Skeletal muscle cell (primary cell): ENCODE results near the gene ERC2.

Experiments used
- DNase-seq: peaks from one replicate; pipeline ENCODE4 v3.0.0-alpha.2; 2010; ENCODE audit warnings: low read depth
- H3K4me3 ChIP-seq: 2 replicates; pipeline ENCODE4 v1.5.1; 2011; ENCODE audit warnings: low read depth, mild to moderate bottlenecking, control low read depth, low read length, moderate library complexity

ERC2 gene

DNA sequence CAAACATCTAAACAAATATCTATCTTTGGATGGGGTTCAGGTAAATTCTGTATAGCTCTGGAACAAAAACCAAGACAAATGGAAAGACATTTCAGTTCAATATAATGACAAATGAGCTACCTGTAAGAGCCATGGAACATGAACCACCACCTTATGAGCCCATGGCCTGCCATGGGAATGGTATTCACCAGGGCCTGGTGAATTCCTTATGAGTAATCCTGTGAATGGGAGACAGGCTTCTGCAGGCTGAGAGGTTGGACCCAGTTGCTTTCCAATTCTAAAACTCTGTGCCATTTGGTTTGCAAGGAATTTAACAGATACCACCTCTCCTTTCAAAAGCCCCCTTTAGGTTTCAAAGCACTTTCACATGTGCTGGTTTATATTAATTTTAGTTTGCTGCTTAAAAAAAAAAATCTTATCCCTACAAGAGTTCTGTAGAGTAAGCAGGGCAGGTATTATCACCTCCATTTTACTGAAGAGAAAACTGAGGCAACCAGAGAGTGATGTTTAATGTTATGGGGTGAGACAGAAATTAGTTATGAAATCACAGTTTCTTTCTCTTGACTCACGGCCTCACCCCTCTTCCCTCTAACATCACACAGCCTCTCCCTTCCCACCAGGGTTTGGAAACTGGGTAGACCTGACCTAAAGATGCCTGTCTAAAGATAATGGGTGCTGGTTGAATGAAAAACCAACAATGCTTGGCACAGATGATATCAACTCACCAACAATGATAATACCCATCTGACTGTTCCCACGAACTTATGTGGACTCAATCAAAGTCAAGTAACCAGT, 583.6 kb downstream of the ERC2 start:
- DNase-seq: no peak
- H3K4me3 ChIP-seq: no peak overlapping the region

- no peak overlapping the region for H3K4me3 ChIP-seq
- DNase-seq: no peak
These were observed 584.2 kb downstream of the ERC2 start for GRCh38 chr3:55884066-55884465.

GRCh38 chr3:55882006-55882405, 586.3 kb downstream of the ERC2 start:
- DNase-seq: no peak
- H3K4me3 ChIP-seq: no peak overlapping the region

GRCh38 chr3:55880357-55880756, 587.9 kb downstream of the ERC2 start:
- no peak for DNase-seq
- H3K4me3 ChIP-seq: no peak overlapping the region

GRCh38 chr3:55879901-55880331, 588.4 kb downstream of the ERC2 start:
- DNase-seq: no peak
- H3K4me3 ChIP-seq: no peak overlapping the region

- DNase-seq: no peak
These were observed 590.6 kb downstream of the ERC2 start for GRCh38 chr3:55877703-55878102.

GRCh38 chr3:55876560-55876959, 591.7 kb downstream of the ERC2 start:
- no peak overlapping the region for H3K4me3 ChIP-seq
- DNase-seq: no peak

More at GRCh38 chr3:55877703-55878102, 590.6 kb downstream of the ERC2 start:
- H3K4me3 ChIP-seq: no peak overlapping the region

GRCh38 chr3:55875113-55875512, 593.2 kb downstream of the ERC2 start:
- DNase-seq: no peak
- no peak overlapping the region for H3K4me3 ChIP-seq

- no peak overlapping the region for H3K4me3 ChIP-seq
- peak; percentile 10 for DNase-seq
These were observed 594.6 kb downstream of the ERC2 start for GRCh38 chr3:55873523-55874254.

DNA sequence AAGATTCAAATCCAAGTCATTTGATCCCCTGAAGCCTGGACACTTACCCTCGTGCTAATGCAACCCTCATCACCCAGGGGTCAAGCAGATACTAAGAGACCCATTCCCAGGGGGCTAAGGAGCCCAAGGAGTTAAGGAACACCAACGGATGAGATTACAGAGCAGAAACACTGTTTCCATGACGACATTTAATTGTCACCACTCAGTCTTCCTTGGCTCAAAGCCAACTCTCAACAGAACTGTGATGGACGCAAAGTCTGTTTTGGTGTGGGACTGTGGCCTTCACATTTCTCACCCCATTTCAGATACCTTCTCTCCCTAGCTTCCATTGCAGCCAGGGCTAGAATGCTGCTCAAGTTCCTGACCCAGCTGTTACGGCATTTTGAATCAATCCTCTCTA, 597.7 kb downstream of the ERC2 start:
- no peak overlapping the region for H3K4me3 ChIP-seq
- DNase-seq: no peak

DNA sequence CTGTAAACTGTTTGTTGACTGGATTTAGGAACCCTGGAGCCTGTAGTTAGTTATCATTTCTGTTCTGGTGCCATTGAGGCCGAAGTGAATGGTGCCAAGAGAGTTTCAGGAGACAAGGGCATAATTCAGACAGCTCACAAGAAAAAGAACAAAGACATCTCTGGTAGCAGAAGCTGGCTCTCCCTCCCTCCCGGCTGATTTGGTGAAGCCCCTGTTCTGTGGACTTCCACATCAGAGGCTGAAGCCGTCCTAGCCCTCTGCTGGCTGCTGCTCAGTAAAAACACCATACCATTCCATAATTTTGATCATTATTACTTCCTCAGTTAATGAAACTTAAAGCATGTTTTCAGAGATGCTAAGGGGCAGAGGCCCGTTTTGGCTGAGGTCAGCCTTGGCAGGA, 599.9 kb downstream of the ERC2 start:
- H3K4me3 ChIP-seq: no peak overlapping the region
- DNase-seq: no peak

DNA sequence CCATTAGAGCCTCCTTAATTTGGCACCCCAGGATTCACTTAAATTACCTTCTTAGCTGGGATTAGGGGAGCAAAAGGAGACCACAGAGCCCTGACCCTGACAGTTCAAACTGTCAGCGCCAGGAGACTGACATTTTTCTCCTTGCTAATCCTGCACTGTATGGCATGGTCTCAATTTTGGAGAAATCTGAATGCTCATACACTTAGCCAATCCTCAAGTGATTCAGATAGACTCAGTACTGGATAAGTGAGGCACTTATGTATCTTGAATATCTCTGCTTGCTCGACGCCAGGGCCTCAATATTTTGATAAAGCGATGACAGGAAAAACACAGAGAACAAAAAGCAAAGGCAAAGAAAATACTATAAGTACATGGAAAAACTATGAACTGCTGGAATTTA, 605.2 kb downstream of the ERC2 start:
- H3K4me3 ChIP-seq: no peak overlapping the region
- no peak for DNase-seq

DNA sequence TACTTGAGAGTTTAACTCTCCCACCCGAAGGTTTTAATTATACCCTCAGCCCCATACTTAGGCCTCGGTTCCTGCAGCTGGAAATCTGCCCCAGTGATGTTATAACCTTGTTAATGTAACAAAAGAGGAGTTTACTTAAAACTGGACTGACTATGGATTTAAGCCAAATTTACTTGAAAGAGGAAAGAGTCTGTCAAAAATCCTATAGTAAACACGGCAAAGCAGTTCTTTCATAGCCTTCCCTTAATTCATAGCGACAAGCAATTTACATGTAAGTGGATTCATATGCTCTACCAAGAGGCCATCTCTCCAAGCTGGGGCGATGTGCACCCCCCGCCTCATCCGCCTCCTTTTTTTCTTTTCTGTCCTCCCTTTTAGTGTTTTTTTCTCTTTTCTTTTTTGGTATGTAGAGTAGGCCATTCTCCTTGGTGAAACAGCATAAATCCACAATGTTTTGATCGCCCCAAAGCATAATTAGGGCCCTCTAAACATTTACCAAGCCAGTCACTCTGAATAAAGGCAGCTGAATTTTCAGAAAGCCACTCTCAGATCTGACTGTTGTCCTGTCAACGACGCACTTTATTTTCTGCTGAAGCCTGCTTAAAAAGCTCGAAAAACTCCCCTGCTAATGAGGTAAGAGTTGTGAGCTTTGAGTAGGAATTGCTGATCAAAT, 608.1 kb downstream of the ERC2 start:
- no peak for DNase-seq
- H3K4me3 ChIP-seq: no peak overlapping the region

GRCh38 chr3:55859305-55859704, 609.0 kb downstream of the ERC2 start:
- H3K4me3 ChIP-seq: no peak overlapping the region
- no peak for DNase-seq

DNA sequence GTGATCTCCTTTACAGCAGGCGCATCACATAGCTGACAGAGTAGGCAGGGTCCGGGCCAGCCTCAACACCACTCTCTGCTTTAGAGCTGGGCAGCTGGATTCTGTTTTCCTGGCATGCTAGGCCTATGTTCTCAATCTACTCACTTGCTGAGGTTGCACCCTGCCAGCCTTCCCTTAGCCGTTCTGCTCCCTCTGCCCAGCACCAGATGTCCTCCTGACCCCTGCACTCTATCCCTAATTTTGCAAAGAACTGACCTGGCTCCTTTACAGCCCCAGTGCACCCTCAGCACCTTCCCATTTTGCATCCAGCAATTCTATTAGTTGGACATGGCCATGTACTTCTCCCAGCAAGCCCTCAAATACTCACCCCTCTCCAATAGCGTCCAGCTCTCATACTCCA, 609.5 kb downstream of the ERC2 start:
- DNase-seq: no peak
- no peak overlapping the region for H3K4me3 ChIP-seq

DNA sequence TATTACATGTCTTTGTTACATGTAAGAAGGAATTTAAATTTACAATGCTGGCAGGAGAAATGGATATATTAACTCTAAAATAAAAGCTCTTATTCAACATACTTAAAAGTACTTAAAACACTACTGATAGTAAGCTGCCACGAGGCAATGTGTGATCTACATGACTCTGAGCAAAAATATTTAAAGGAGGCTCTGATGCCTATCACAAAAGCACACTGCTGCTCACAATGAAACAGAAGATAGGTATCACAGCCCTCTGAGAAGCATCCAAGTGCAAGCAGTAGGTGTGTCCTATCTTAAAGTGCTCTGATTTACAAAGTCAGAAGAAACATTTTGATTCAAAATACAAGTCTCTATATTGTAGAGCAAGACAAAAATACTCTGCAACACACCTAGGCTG, 610.0 kb downstream of the ERC2 start:
- no peak for DNase-seq
- no peak overlapping the region for H3K4me3 ChIP-seq

DNA sequence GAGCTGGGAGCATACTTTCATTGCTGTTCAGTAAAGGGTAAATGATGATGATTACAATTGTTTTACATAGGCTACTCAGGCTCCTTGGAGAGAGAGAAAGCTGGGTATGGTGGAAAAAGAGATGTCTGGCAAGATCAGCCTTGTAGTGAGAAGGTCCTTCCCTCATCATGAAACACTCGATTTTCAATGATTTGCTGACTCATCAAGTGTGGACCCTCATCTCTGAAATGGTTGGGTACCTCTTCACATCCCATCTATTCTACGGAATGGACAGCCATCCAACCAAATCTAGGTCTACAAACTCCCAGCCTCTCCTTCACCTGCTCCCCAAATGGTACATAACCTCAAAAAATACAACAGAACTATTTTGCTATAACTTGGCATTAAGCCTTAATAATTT, 610.6 kb downstream of the ERC2 start:
- DNase-seq: no peak
- H3K4me3 ChIP-seq: no peak overlapping the region

DNA sequence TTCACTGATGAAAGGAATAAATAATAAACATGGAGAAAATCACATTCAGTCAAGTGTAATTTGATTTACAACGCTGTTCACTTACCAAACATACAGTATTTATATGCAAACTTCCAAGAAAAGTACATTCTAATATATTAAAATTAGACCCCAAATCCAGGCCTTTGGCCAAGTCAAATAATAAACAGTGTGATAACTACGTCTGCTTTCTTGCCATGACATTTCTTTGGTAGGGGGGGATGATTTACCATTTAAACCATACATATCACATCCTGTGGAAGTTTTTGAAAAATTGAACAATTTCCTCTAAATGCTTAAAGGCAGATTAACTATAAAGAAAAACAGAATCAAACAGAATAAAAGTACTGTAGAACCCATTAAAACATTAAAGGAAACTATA, 613.0 kb downstream of the ERC2 start:
- DNase-seq: no peak
- no peak overlapping the region for H3K4me3 ChIP-seq

DNA sequence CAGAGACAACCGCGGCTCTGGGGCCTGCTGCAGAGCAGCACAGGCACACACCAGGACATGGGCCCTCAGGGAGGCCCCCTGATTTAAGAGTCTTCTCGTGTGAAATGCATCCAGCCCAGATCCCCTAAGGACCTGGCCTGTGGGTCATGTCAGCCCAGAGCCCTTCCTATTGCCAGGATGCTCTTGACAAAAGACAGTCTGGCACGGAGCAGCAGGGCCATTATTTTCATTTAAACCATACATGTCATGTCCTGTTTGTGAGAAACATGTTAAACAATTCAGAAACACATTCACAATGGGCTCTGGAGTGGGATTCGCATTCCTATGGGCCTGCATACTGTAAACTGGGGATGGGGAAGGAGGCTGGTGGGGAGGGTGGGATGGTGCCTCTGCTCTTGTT, 613.8 kb downstream of the ERC2 start:
- no peak overlapping the region for H3K4me3 ChIP-seq
- DNase-seq: no peak

DNA sequence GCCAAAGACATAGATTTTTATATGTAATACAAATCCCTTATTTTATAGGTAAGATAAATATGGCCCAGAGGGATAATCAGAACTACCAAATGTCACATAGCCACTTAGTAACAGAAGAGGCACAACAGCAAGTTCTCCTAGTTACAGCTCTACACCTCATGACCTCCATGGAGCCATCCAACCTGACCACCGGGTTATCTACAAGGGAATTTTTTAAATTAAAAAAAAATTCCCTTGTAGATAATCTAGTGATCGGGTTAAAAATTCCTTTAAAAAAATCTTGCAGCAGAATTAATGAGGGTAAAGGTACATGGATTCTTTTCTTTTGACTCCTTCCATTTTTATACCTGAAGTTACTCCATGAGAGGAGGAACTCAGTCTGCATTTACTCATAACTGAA, 615.9 kb downstream of the ERC2 start:
- no peak overlapping the region for H3K4me3 ChIP-seq
- DNase-seq: no peak
